IMR-90 (cell line): ENCODE results near the gene OTULINL. TPM values are rescaled to one million over a fixed set of nuclear protein-coding genes. Genes with fewer than 3 reads are reported as not detected.

ENCODE experiments used
- ATAC-seq: fragments of 200-7000 bp; cut with Tn5 transposase; 2 replicates; pipeline ENCODE4 v1.9.1; 2020; ENCODE audit warnings: low read depth, mild to moderate bottlenecking, moderate library complexity
- BruUV-seq: library from RNA; stranded (reverse); fragments of 400-500 nt; replicated peaks from 2 replicates; lab custom pipeline; 2021; lab: Mats Ljungman, UMichigan
- CTCF ChIA-PET: fragments of 300-600 bp; formaldehyde crosslinking; extraction: SDS; loops from one replicate; lab custom pipeline; 2021; ENCODE audit warnings: antibody characterized with exemption; lab: Yijun Ruan, JAX
- POLR2A ChIA-PET: fragments of 300-600 bp; sonication (Branson Sonifier 250); formaldehyde crosslinking; loops from one replicate; lab custom pipeline; 2022; ENCODE audit warnings: antibody characterized with exemption; ENCODE audit not compliant: unreplicated experiment; lab: Charles Lee
- DNase-seq: peaks from one replicate; pipeline ENCODE4 v3.0.0; 2013
- H2AFZ ChIP-seq: replicated peaks from 2 replicates; pipeline ENCODE3; 2013; ENCODE audit warnings: low read length, mild to moderate bottlenecking; ENCODE audit not compliant: poor library complexity
- H2AK5ac ChIP-seq: 2 replicates; pipeline ENCODE4 v1.6.1; 2013; ENCODE audit warnings: low read depth, low read length, inconsistent platforms
- H2AK9ac ChIP-seq: replicated peaks from 2 replicates; pipeline ENCODE3; 2013; ENCODE audit warnings: mild to moderate bottlenecking, low read depth, low read length, moderate library complexity; ENCODE audit not compliant: poor library complexity
- H2BK120ac ChIP-seq: 2 replicates; pipeline ENCODE4 v1.6.1; 2013; ENCODE audit warnings: low read depth, low read length, inconsistent platforms
- H2BK15ac ChIP-seq: 3 replicates; pipeline ENCODE4 v1.6.1; 2013; ENCODE audit warnings: low read depth, low read length, inconsistent platforms
- H2BK20ac ChIP-seq: 2 replicates; pipeline ENCODE4 v1.6.1; 2013; ENCODE audit warnings: low read depth, mild to moderate bottlenecking, inconsistent platforms, low read length, moderate library complexity
- H2BK5ac ChIP-seq: 2 replicates; pipeline ENCODE4 v1.6.1; 2013; ENCODE audit warnings: mild to moderate bottlenecking, low read depth, low read length, inconsistent platforms; ENCODE audit not compliant: poor library complexity, severe bottlenecking
- H3K14ac ChIP-seq: replicated peaks from 2 replicates; pipeline ENCODE4 v1.6.1; 2013; ENCODE audit warnings: low read depth, low read length, inconsistent platforms
- H3K18ac ChIP-seq: 2 replicates; pipeline ENCODE4 v1.6.1; 2013; ENCODE audit warnings: low read depth, low read length, control low read depth
- H3K23ac ChIP-seq: 2 replicates; pipeline ENCODE4 v1.6.1; 2013; ENCODE audit warnings: low read depth, low read length, inconsistent platforms
- H3K27ac ChIP-seq: 2 replicates; pipeline ENCODE4 v1.5.1; 2013; ENCODE audit warnings: mild to moderate bottlenecking, control low read depth, low read length; ENCODE audit not compliant: insufficient read depth
- H3K27me3 ChIP-seq: 2 replicates; pipeline ENCODE4 v1.6.1; 2013; ENCODE audit warnings: low read length; ENCODE audit not compliant: control insufficient read depth, insufficient read depth
- H3K36me3 ChIP-seq: 2 replicates; pipeline ENCODE4 v1.6.1; 2013; ENCODE audit warnings: low read length, mixed read lengths; ENCODE audit not compliant: control insufficient read depth, insufficient read depth
- H3K4ac ChIP-seq: 2 replicates; pipeline ENCODE4 v1.6.1; 2013; ENCODE audit warnings: low read depth, low read length, inconsistent platforms
- H3K4me1 ChIP-seq: 2 replicates; pipeline ENCODE4 v1.6.1; 2013; ENCODE audit warnings: low read length, mixed read lengths; ENCODE audit not compliant: control insufficient read depth, insufficient read depth
- H3K4me2 ChIP-seq: 2 replicates; pipeline ENCODE4 v1.6.1; 2013; ENCODE audit warnings: low read depth, mild to moderate bottlenecking, control low read depth, low read length, moderate library complexity
- H3K4me3 ChIP-seq: 2 replicates; pipeline ENCODE4 v1.5.1; 2013; ENCODE audit warnings: low read depth, mild to moderate bottlenecking, control low read depth, low read length, moderate library complexity; ENCODE audit not compliant: insufficient read depth
- H3K56ac ChIP-seq: 2 replicates; pipeline ENCODE4 v1.6.1; 2013; ENCODE audit warnings: low read length, inconsistent platforms; ENCODE audit not compliant: insufficient read depth; ENCODE audit errors: extremely low read depth
- H3K79me1 ChIP-seq, 2 experiments: 2 replicates each; pipeline ENCODE4 v1.6.1; 2013; ENCODE audit warnings: low read length in 2 of 2, inconsistent platforms in 1 of 2, low read depth in 1 of 2
- H3K9ac ChIP-seq: 2 replicates; pipeline ENCODE4 v1.6.1; 2013; ENCODE audit warnings: low read depth, low read length, control low read depth
- H3K9me1 ChIP-seq: 2 replicates; pipeline ENCODE4 v1.6.1; 2013; ENCODE audit warnings: low read length, inconsistent platforms; ENCODE audit not compliant: insufficient read depth
- H3K9me3 ChIP-seq: 2 replicates; pipeline ENCODE4 v1.6.1; 2013; ENCODE audit warnings: low read length; ENCODE audit not compliant: control insufficient read depth, insufficient read depth
- H4K20me1 ChIP-seq: 2 replicates; pipeline ENCODE4 v1.6.1; 2013; ENCODE audit warnings: low read length, inconsistent platforms; ENCODE audit not compliant: insufficient read depth
- H4K5ac ChIP-seq: 2 replicates; pipeline ENCODE4 v1.6.1; 2013; ENCODE audit warnings: mild to moderate bottlenecking, low read depth, low read length, control low read depth
- H4K8ac ChIP-seq, 2 experiments: 2 replicates each; pipeline ENCODE4 v1.6.1; 2013; ENCODE audit warnings: low read depth in 2 of 2, low read length in 2 of 2, control low read depth in 1 of 2, inconsistent platforms in 1 of 2
- H4K91ac ChIP-seq: 2 replicates; pipeline ENCODE4 v1.6.1; 2013; ENCODE audit warnings: low read depth, low read length, inconsistent platforms; ENCODE audit not compliant: insufficient read depth
- BHLHE40 ChIP-seq: fragments of 150-350 bp; IDR thresholded peaks from 2 replicates; pipeline ENCODE4 v1.6.1; 2016; ENCODE audit warnings: mild to moderate bottlenecking, low read depth, low read length
- CEBPB ChIP-seq: IDR thresholded peaks from 2 replicates; pipeline ENCODE4 v1.6.1; 2012; ENCODE audit warnings: low read depth, low read length, improper control_type of control experiment
- CHD1 ChIP-seq: IDR thresholded peaks from 2 replicates; pipeline ENCODE4 v1.6.1; 2012; ENCODE audit warnings: low read depth, low read length, improper control_type of control experiment
- CTCF ChIP-seq: conservative IDR thresholded peaks from 2 replicates; pipeline ENCODE4 v1.5.1; 2012; ENCODE audit warnings: mild to moderate bottlenecking, low read depth, low read length, improper control_type of control experiment
- ELK1 ChIP-seq: fragments of 150-350 bp; IDR thresholded peaks from 2 replicates; pipeline ENCODE4 v1.6.1; 2016; ENCODE audit warnings: low read depth, mild to moderate bottlenecking, low read length, moderate library complexity, borderline replicate concordance
- FOS ChIP-seq: fragments of 150-350 bp; IDR thresholded peaks from 2 replicates; pipeline ENCODE4 v1.6.1; 2016; ENCODE audit warnings: low read depth, low read length
- MAFK ChIP-seq: IDR thresholded peaks from 2 replicates; pipeline ENCODE4 v1.6.1; 2012; ENCODE audit warnings: low read depth, low read length, improper control_type of control experiment
- MAZ ChIP-seq: IDR thresholded peaks from 2 replicates; pipeline ENCODE4 v1.6.1; 2012; ENCODE audit warnings: low read depth, mild to moderate bottlenecking, low read length, improper control_type of control experiment, moderate library complexity, borderline replicate concordance
- MXI1 ChIP-seq: IDR thresholded peaks from 2 replicates; pipeline ENCODE4 v1.6.1; 2012; ENCODE audit warnings: low read depth, mild to moderate bottlenecking, low read length, moderate library complexity, borderline replicate concordance
- NFE2L2 ChIP-seq: fragments of 150-350 bp; IDR thresholded peaks from 2 replicates; pipeline ENCODE4 v1.6.1; 2016; ENCODE audit warnings: low read depth, mild to moderate bottlenecking, low read length
- POLR2A ChIP-seq: IDR thresholded peaks from 2 replicates; pipeline ENCODE4 v1.6.1; 2012; ENCODE audit warnings: mild to moderate bottlenecking, low read depth, low read length
- RAD21 ChIP-seq: IDR thresholded peaks from 2 replicates; pipeline ENCODE4 v1.6.1; 2012; ENCODE audit warnings: low read length, improper control_type of control experiment
- RCOR1 ChIP-seq: IDR thresholded peaks from 2 replicates; pipeline ENCODE4 v1.6.1; 2012; ENCODE audit warnings: mild to moderate bottlenecking, low read length, improper control_type of control experiment; ENCODE audit not compliant: insufficient replicate concordance
- RFX5 ChIP-seq: IDR thresholded peaks from 2 replicates; pipeline ENCODE4 v1.8.0; 2012; ENCODE audit warnings: low read depth, mild to moderate bottlenecking, low read length, moderate library complexity
- SMC3 ChIP-seq: fragments of 150-350 bp; IDR thresholded peaks from 2 replicates; pipeline ENCODE4 v1.6.1; 2016; ENCODE audit warnings: low read depth, mild to moderate bottlenecking, antibody characterized with exemption, low read length, moderate library complexity
- USF2 ChIP-seq: fragments of 150-350 bp; IDR thresholded peaks from 2 replicates; pipeline ENCODE4 v1.6.1; 2017; ENCODE audit warnings: mild to moderate bottlenecking, antibody characterized with exemption, low read length, low read depth
- WGBS, 2 experiments: methylation state at CpG; one replicate each; pipeline versions ENCODE4 v1.1.5 to v1.1.7; 2013; ENCODE audit warnings: missing lambda C conversion rate in 2 of 2; ENCODE audit not compliant: insufficient read length in 1 of 2; ENCODE audit errors: extremely low coverage in 2 of 2; 5-methylcytosine and 5-hydroxymethylcytosine counted together
- dilution Hi-C: fragments of 300-500 bp; cut with HindIII; formaldehyde crosslinking; loops from one replicate; pipeline ENCODE4 v1.14.3; 2018; ENCODE audit warnings: low sequenced_read_pairs; ENCODE audit not compliant: unreplicated experiment
- in situ Hi-C: fragments of 300-500 bp; cut with MboI; formaldehyde crosslinking; loops from 3 replicates; pipeline ENCODE4 v1.14.3; 2019; ENCODE audit warnings: low sequenced_read_pairs, inconsistent platforms, mixed read lengths
- intact Hi-C: fragments of 100-400 bp; cut with micrococcal nuclease; formaldehyde crosslinking; loops from 2 replicates; pipeline ENCODE4 v1.10.0; 2022
- polyA plus RNA-seq, 3 experiments: library from polyadenylated mRNA; depleted of rRNA; stranded (reverse); fragments of >200 nt; gene quantifications; 2 replicates each; pipeline ENCODE4 v1.2.3, GENCODE V29; 2012; ENCODE audit warnings: low replicate concordance in 1 of 3
- total RNA-seq: library from RNA; depleted of rRNA; stranded (reverse); fragments of >200 nt; gene quantifications from 2 replicates; pipeline ENCODE4 v1.2.3, GENCODE V29; 2012

The OTULINL gene
- total and polyA plus RNA-seq, 2 of the 4 experiments (the other 2 are of a cell fraction), result 0.09 to 0.18 TPM

- Histone ChIP-seq H3K27me3 (peaks cover 21% of the 10 kb centered on the region), H3K79me1 (no peaks in the 10 kb centered on the region), H4K91ac (no peak overlapping the region), H3K9ac (no peak overlapping the region), H3K14ac (no peak overlapping the region), H3K4me3 (no peak overlapping the region), H4K5ac (no peak overlapping the region), H2BK15ac (no peak overlapping the region), H3K36me3 (no peaks in the 10 kb centered on the region), H3K9me1 (no peaks in the 10 kb centered on the region), H3K9me3 (no peaks in the 10 kb centered on the region), H3K23ac (no peak overlapping the region), H3K4me2 (no peak overlapping the region), H3K27ac (no peak overlapping the region), H3K56ac (no peak overlapping the region), H4K20me1 (no peaks in the 10 kb centered on the region), H2AK5ac (no peak overlapping the region), H3K4me1 (no peaks in the 10 kb centered on the region), H2AK9ac (no peak overlapping the region), H4K8ac (no peak overlapping the region), H2BK20ac (no peak overlapping the region), H3K4ac (no peak overlapping the region), H2BK5ac (no peak overlapping the region), H2BK120ac (no peak overlapping the region), H2AFZ (no peak overlapping the region), H3K18ac (no peak overlapping the region)
- ATAC-seq (no peak), DNase-seq (no peak)
- CTCF ChIA-PET, result no interaction called here
- no CpG with 5 or more reads among the region's 2 CpGs for WGBS, 2 experiments
- intact Hi-C loops, result no loop called here
- TF ChIP-seq RCOR1, result no peak
- TF ChIP-seq CHD1, result no peak
- TF ChIP-seq USF2, result no peak
- no peak for TF ChIP-seq POLR2A
- no peak for TF ChIP-seq MAZ
- TF ChIP-seq RAD21, result no peak
- TF ChIP-seq ELK1, result no peak
- TF ChIP-seq SMC3, result no peak
- no peak for TF ChIP-seq MAFK
- no peak for TF ChIP-seq CTCF
- no peak for TF ChIP-seq BHLHE40
- no peak for TF ChIP-seq MXI1
- TF ChIP-seq RFX5, result no peak
- no peak for TF ChIP-seq CEBPB
- no peak for TF ChIP-seq FOS
- TF ChIP-seq NFE2L2, result no peak
- POLR2A ChIA-PET, result no interaction called here
- no TSS peak for BruUV-seq
- dilution Hi-C loops, result no loop called here
- in situ Hi-C loops, result no loop called here
Measured at GRCh38 chr5:14608169-14608568, 26.6 kb downstream of the OTULINL start.
